Natural killer cell (primary cell): ENCODE measurements around the gene LAD1. TPM values are rescaled to one million over a fixed set of nuclear protein-coding genes. Genes with fewer than 3 reads are reported as not detected.

ENCODE experiments used
- ATAC-seq, 3 donors: fragments of 150-1000 bp in 2 of 3; fragments of 200-7000 bp in 1 of 3; cut with Tn5 transposase; 1 replicate in 1 of 3; 2 replicates in 2 of 3; pipeline ENCODE4 v1.10.0; 2021; ENCODE audit warnings: mild to moderate bottlenecking in 2 of 3, moderate library complexity in 2 of 3
- DNase-seq, 2 donors: peaks; one replicate each; pipeline versions ENCODE4 v3.0.0 to v3.0.0-alpha.2; 2013 to 2021; ENCODE audit warnings: mixed read lengths in 1 of 2
- H3K27ac ChIP-seq: one replicate; pipeline ENCODE4 v1.5.1; 2013; ENCODE audit warnings: mild to moderate bottlenecking, low read length
- H3K27me3 ChIP-seq: one replicate; pipeline ENCODE4 v1.6.1; 2013; ENCODE audit warnings: low read length; ENCODE audit not compliant: control insufficient read depth, insufficient read depth
- H3K36me3 ChIP-seq: one replicate; pipeline ENCODE4 v1.6.1; 2013; ENCODE audit warnings: low read length; ENCODE audit not compliant: control insufficient read depth, insufficient read depth
- H3K4me1 ChIP-seq: one replicate; pipeline ENCODE4 v1.6.1; 2013; ENCODE audit warnings: low read length; ENCODE audit not compliant: control insufficient read depth, insufficient read depth
- H3K4me3 ChIP-seq: one replicate; pipeline ENCODE4 v1.5.1; 2013; ENCODE audit warnings: low read length
- H3K9me3 ChIP-seq: one replicate; pipeline ENCODE4 v1.6.1; 2013; ENCODE audit warnings: low read length; ENCODE audit not compliant: control insufficient read depth, insufficient read depth
- H3K27ac Mint-ChIP-seq, 2 donors: one replicate each; pipeline ENCODE4 v1.8.0; 2022; ENCODE audit warnings: mild to moderate bottlenecking in 2 of 2, mixed read lengths in 2 of 2, moderate library complexity in 1 of 2
- H3K27me3 Mint-ChIP-seq, 2 donors: one replicate each; pipeline ENCODE4 v1.8.0; 2022; ENCODE audit warnings: low read depth in 2 of 2, mixed read lengths in 2 of 2
- H3K36me3 Mint-ChIP-seq: one replicate; pipeline ENCODE4 v1.8.0; 2022; ENCODE audit warnings: mixed read lengths
- H3K4me1 Mint-ChIP-seq, 2 donors: one replicate each; pipeline ENCODE4 v1.8.0; 2022; ENCODE audit warnings: mixed read lengths in 2 of 2
- H3K4me3 Mint-ChIP-seq: one replicate; pipeline ENCODE4 v1.8.0; 2022; ENCODE audit warnings: mild to moderate bottlenecking, moderate library complexity, mixed read lengths
- H3K9me3 Mint-ChIP-seq, 2 donors: one replicate each; pipeline ENCODE4 v1.8.0; 2022; ENCODE audit warnings: mixed read lengths in 2 of 2
- WGBS: methylation state at CpG from one replicate; pipeline ENCODE4 v1.1.7; 2013; ENCODE audit warnings: missing lambda C conversion rate; ENCODE audit not compliant: insufficient coverage; 5-methylcytosine and 5-hydroxymethylcytosine counted together
- intact Hi-C: fragments of 100-400 bp; cut with micrococcal nuclease; formaldehyde crosslinking; loops from one replicate; pipeline ENCODE4 v1.14.2; 2022
- total RNA-seq, 4 donors: library from RNA; stranded (reverse); fragments of 120-200 nt in 1 of 4; gene quantifications; one replicate each; pipeline versions ENCODE4 v1.2.3 to v1.2.4, GENCODE V29; 2013 to 2022
- TF ChIP-seq, protein P1 (sequence below): fragments of 200-600 bp; IDR thresholded peaks from one replicate; pipeline ENCODE4 v1.8.0; 2022; ENCODE audit warnings: antibody characterized with exemption

LAD1 gene
- total RNA-seq, 3 donors from 2014 or later (not counting 1 experiment from before 2014, with no cell fraction given) = 0.68 TPM; not detected in 2

DNA sequence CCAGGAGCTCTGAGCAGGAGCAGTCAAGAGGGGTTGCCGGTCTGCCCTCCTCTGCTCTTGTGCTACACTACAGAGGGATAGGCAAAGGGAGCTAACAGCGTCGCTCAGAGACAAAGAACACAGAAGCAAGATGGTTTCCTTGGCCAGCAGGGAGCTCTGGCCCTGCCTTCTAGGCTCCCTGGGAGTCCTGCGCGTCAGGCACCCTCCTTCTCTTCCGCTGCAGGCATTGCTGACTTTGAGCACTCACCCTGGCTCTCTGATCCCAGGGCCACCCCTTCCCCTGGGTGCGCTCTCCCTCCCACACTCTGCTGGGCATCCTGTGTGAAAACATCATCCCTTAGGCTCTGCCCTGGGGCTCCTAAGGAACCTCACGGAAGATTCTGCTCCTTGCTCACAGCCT, 21.9 kb upstream of the LAD1 start:
- H3K36me3 Mint-ChIP-seq = no peaks in the 10 kb centered on the region
- ATAC-seq = no peak
- no peak for DNase-seq
- TF ChIP-seq, protein P1, sequence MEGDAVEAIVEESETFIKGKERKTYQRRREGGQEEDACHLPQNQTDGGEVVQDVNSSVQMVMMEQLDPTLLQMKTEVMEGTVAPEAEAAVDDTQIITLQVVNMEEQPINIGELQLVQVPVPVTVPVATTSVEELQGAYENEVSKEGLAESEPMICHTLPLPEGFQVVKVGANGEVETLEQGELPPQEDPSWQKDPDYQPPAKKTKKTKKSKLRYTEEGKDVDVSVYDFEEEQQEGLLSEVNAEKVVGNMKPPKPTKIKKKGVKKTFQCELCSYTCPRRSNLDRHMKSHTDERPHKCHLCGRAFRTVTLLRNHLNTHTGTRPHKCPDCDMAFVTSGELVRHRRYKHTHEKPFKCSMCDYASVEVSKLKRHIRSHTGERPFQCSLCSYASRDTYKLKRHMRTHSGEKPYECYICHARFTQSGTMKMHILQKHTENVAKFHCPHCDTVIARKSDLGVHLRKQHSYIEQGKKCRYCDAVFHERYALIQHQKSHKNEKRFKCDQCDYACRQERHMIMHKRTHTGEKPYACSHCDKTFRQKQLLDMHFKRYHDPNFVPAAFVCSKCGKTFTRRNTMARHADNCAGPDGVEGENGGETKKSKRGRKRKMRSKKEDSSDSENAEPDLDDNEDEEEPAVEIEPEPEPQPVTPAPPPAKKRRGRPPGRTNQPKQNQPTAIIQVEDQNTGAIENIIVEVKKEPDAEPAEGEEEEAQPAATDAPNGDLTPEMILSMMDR = no peak
- 91% methylated on average over 8 of the region's 8 CpGs for WGBS
- no peaks in the 10 kb centered on the region for H3K9me3 Mint-ChIP-seq
- no peaks in the 10 kb centered on the region for H3K36me3 ChIP-seq
- no peak overlapping the region for H3K4me3 Mint-ChIP-seq
- intact Hi-C loops = no loop called here
- no peaks in the 10 kb centered on the region for H3K9me3 ChIP-seq
- H3K4me3 ChIP-seq = no peak overlapping the region
- H3K27ac ChIP-seq = no peak overlapping the region
- H3K4me1 Mint-ChIP-seq = peaks cover 1 to 3% of the 10 kb centered on the region in 2 donors
- H3K4me1 ChIP-seq = peaks cover under 1% of the 10 kb centered on the region
- no peak overlapping the region for H3K27ac Mint-ChIP-seq
- peaks cover 9 to 16% of the 10 kb centered on the region in 2 donors for H3K27me3 Mint-ChIP-seq
- H3K27me3 ChIP-seq = no peaks in the 10 kb centered on the region

DNA sequence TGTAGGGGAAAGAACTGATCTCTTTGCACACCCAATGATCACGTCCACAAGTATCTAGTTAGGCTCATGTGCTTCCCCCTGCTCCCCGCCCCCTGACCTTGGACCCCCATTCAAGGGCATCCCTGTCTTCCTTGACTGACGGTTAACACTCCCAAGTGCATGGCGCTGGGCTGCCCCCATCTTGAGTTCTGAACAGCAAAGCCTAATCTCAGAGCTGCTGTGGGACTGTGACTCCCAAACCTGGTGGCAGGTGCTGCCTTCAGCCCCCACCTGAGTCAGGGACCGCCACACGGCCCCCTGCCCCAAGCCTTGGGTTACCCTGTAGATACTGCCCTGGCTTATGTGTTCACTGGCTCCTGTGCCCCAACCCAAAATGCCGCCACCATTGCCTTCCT, 21.5 kb upstream of the LAD1 start:
- H3K27me3 Mint-ChIP-seq = peaks cover 10 to 14% of the 10 kb centered on the region in 2 donors
- 81% methylated on average over 7 of the region's 7 CpGs for WGBS
- intact Hi-C loops = no loop called here
- H3K9me3 ChIP-seq = no peaks in the 10 kb centered on the region
- no peaks in the 10 kb centered on the region for H3K36me3 Mint-ChIP-seq
- no peak overlapping the region for H3K27ac Mint-ChIP-seq
- no peaks in the 10 kb centered on the region for H3K4me1 Mint-ChIP-seq
- H3K9me3 Mint-ChIP-seq = no peaks in the 10 kb centered on the region
- TF ChIP-seq, protein P1 = no peak
- H3K27ac ChIP-seq = no peak overlapping the region
- no peak overlapping the region for H3K4me3 Mint-ChIP-seq
- H3K4me1 ChIP-seq = no peaks in the 10 kb centered on the region
- H3K36me3 ChIP-seq = no peaks in the 10 kb centered on the region
- no peak overlapping the region for H3K4me3 ChIP-seq
- ATAC-seq (no peak), DNase-seq (no peak)
- no peaks in the 10 kb centered on the region for H3K27me3 ChIP-seq

DNA sequence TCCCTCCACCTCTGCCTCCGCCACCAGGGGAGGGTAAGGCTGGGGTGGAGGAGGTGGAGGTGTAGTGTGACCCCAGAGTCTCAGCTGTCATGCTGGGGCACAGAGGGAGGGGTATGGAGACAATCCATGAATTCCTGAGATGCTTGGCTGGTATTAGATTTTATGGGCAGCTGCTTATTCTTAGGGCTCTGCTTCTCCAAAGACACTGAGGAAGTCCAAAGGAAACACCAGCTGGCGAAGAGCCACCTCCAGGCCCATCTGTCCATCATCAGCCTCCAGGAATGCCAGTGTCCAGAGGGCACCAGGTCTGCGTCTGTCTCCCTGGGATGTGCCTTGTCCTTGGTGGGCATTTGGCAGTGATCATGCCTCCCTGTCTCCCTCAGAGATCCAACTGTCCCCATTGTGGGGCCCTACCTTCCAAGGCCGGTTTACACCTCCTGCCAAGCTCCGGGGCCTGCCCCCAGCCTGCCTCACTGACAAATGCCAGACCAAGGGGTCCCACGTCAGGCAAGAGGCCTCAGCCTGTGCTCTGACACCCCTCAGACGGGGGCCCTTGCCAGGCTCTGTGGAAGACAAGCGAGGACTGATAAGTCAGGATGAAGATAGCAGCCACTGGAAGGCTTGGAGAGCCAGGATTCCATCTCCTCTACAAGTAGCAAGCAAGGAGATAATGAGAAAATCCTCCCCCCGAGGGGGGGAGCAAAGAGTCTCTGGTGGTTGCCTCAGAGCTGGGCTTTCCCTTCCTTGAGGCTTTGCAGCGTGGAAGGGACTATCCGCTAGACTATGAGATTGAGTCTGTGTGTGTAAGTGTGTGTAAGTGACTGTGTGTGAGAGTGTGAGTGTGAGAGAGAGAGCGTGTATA, 20.9 kb upstream of the LAD1 start:
- H3K27me3 ChIP-seq = no peaks in the 10 kb centered on the region
- H3K4me3 ChIP-seq = no peak overlapping the region
- Mint-ChIP-seq H3K36me3 (no peaks in the 10 kb centered on the region), H3K4me1 (no peaks in the 10 kb centered on the region), H3K27ac (no peak overlapping the region), H3K4me3 (no peak overlapping the region), H3K27me3 (peaks cover 14 to 17% of the 10 kb centered on the region in 2 donors), H3K9me3 (no peaks in the 10 kb centered on the region)
- TF ChIP-seq, protein P1 = no peak
- DNase-seq (no peak), ATAC-seq (no peak)
- H3K27ac ChIP-seq = no peak overlapping the region
- H3K36me3 ChIP-seq = no peaks in the 10 kb centered on the region
- no peaks in the 10 kb centered on the region for H3K4me1 ChIP-seq
- 83% methylated on average over 12 of the region's 12 CpGs for WGBS
- no peaks in the 10 kb centered on the region for H3K9me3 ChIP-seq
- intact Hi-C loops = no loop called here
